A549 (cell line): ENCODE data around the gene MARK1. TPM values are rescaled to one million over a fixed set of nuclear protein-coding genes. Genes with fewer than 3 reads are reported as not detected.

Source experiments
- ATAC-seq, 2 experiments: fragments of 200-7000 bp in 1 of 2; fragments of >200 bp in 1 of 2; cut with Nextera tagmentation in 1 of 2; cut with Tn5 transposase in 1 of 2; 3 replicates each; pipeline versions ENCODE4 v1.8.0 to v1.9.1; 2018 to 2020; ENCODE audit warnings: mild to moderate bottlenecking in 1 of 2, moderate library complexity in 1 of 2
- CTCF ChIA-PET: fragments of 300-600 bp; sonication (Branson Sonifier 250); formaldehyde crosslinking; extraction: SDS; loops from one replicate; lab custom pipeline; 2021; ENCODE audit warnings: antibody characterized with exemption, inconsistent platforms; lab: Yijun Ruan, JAX
- POLR2A ChIA-PET: fragments of 350-600 bp; formaldehyde crosslinking; extraction: SDS; loops from one replicate; lab custom pipeline; 2021; ENCODE audit warnings: antibody characterized with exemption, inconsistent platforms; lab: Yijun Ruan, JAX
- DNase-seq, 2 experiments: peaks; one replicate each; pipeline versions ENCODE4 v3.0.0 to v3.0.0-alpha.2; 2011 to 2016; ENCODE audit warnings: low read depth in 1 of 2, low spot score in 1 of 2
- FAIRE-seq: peaks from 2 replicates; lab custom pipeline; 2011; peaks lifted over from hg19 to GRCh38; lab: Jason Lieb, UNC
- H3K27ac ChIP-seq, 2 experiments: fragments of >200 bp; sonication (Bioruptor Twin); formaldehyde crosslinking; 3 replicates each; pipeline ENCODE4 v1.5.1; 2016 to 2017
- H3K4me1 ChIP-seq: fragments of >200 bp; sonication (Bioruptor Twin); formaldehyde crosslinking; 3 replicates; pipeline ENCODE4 v1.6.1; 2016
- H3K4me2 ChIP-seq: fragments of >200 bp; sonication (Bioruptor Twin); formaldehyde crosslinking; 3 replicates; pipeline ENCODE4 v1.6.1; 2016
- H3K4me3 ChIP-seq: fragments of >200 bp; sonication (Bioruptor Twin); formaldehyde crosslinking; 3 replicates; pipeline ENCODE4 v1.5.1; 2016
- H3K9me3 ChIP-seq: fragments of >200 bp; sonication (Bioruptor Twin); formaldehyde crosslinking; 3 replicates; pipeline ENCODE4 v1.6.1; 2016
- BHLHE40 ChIP-seq: IDR thresholded peaks from 2 replicates; pipeline ENCODE4 v1.6.1; 2012; ENCODE audit warnings: low read depth, low read length, inconsistent platforms
- CBX2 ChIP-seq: fragments of 200-600 bp; sonication (generic); IDR thresholded peaks from 2 replicates; pipeline ENCODE4 v1.6.1; 2016; ENCODE audit warnings: low read depth, mild to moderate bottlenecking, borderline replicate concordance
- CBX8 ChIP-seq: fragments of 200-600 bp; sonication (generic); IDR thresholded peaks from 2 replicates; pipeline ENCODE4 v1.6.1; 2016
- CHD4 ChIP-seq: fragments of 200-600 bp; sonication (generic); IDR thresholded peaks from 2 replicates; pipeline ENCODE4 v1.6.1; 2016; ENCODE audit warnings: antibody characterized with exemption, mild to moderate bottlenecking, borderline replicate concordance
- CTCF ChIP-seq: fragments of >200 bp; sonication (Bioruptor Twin); formaldehyde crosslinking; IDR thresholded peaks from 3 replicates; pipeline ENCODE4 v1.5.1; 2016
- E2F6 ChIP-seq: IDR thresholded peaks from 2 replicates; pipeline ENCODE4 v1.6.1; 2012; ENCODE audit warnings: low read depth, borderline replicate concordance
- EHF ChIP-seq: fragments of 250-450 bp; sonication (Bioruptor Pico); IDR thresholded peaks from 2 replicates; pipeline ENCODE4 v1.5.0; 2020; ENCODE audit warnings: mild to moderate bottlenecking
- ELK1 ChIP-seq: fragments of 150-350 bp; IDR thresholded peaks from 2 replicates; pipeline ENCODE4 v1.6.1; 2014; ENCODE audit warnings: low read depth, mild to moderate bottlenecking, low read length
- ESRRA ChIP-seq: fragments of 150-350 bp; IDR thresholded peaks from 2 replicates; pipeline ENCODE4 v1.6.1; 2014; ENCODE audit warnings: mild to moderate bottlenecking, low read length, borderline replicate concordance
- FOSL2 ChIP-seq, 2 experiments: fragments of 450-650 bp in 1 of 2; fragments of >200 bp in 1 of 2; sonication (Bioruptor Twin) in 1 of 2; formaldehyde crosslinking; IDR thresholded peaks; 2 replicates each; pipeline versions ENCODE4 v1.5.0 to v1.6.1; 2016 to 2020; ENCODE audit warnings: mild to moderate bottlenecking in 1 of 2, moderate library complexity in 1 of 2
- FOXS1 ChIP-seq: fragments of 250-450 bp; sonication (Bioruptor Pico); IDR thresholded peaks from 2 replicates; pipeline ENCODE4 v1.5.0; 2020; ENCODE audit warnings: mild to moderate bottlenecking, moderate library complexity
- HDAC2 ChIP-seq: fragments of 200-600 bp; sonication (generic); IDR thresholded peaks from 2 replicates; pipeline ENCODE4 v1.6.1; 2016
- HEYL ChIP-seq: fragments of 250-450 bp; sonication (Bioruptor Pico); IDR thresholded peaks from 2 replicates; pipeline ENCODE4 v1.8.0; 2021; ENCODE audit warnings: mild to moderate bottlenecking, moderate library complexity
- HOXA7 ChIP-seq: fragments of 250-450 bp; sonication (Bioruptor Pico); IDR thresholded peaks from 2 replicates; pipeline ENCODE4 v1.5.0; 2020; ENCODE audit warnings: mild to moderate bottlenecking, moderate library complexity
- JUN ChIP-seq, 2 experiments: fragments of >200 bp; sonication (Bioruptor Twin); formaldehyde crosslinking; IDR thresholded peaks; 2 replicates in 1 of 2; 3 replicates in 1 of 2; pipeline ENCODE4 v1.6.1; 2016 to 2017
- JUNB ChIP-seq: fragments of >200 bp; sonication (Bioruptor Twin); formaldehyde crosslinking; IDR thresholded peaks from 2 replicates; pipeline ENCODE4 v1.6.1; 2016
- KDM1A ChIP-seq: fragments of 200-600 bp; sonication (generic); IDR thresholded peaks from 2 replicates; pipeline ENCODE4 v1.6.1; 2016; ENCODE audit warnings: low read depth, mild to moderate bottlenecking
- KDM5A ChIP-seq: fragments of 200-600 bp; sonication (generic); IDR thresholded peaks from 2 replicates; pipeline ENCODE4 v1.6.1; 2016; ENCODE audit warnings: antibody characterized with exemption, mild to moderate bottlenecking
- MAZ ChIP-seq: fragments of 150-350 bp; IDR thresholded peaks from 2 replicates; pipeline ENCODE4 v1.6.1; 2014; ENCODE audit warnings: antibody characterized with exemption, low read depth, low read length, borderline replicate concordance
- MYC ChIP-seq: IDR thresholded peaks from 2 replicates; pipeline ENCODE4 v1.6.1; 2012; ENCODE audit warnings: mild to moderate bottlenecking, inconsistent platforms, low read length, improper control_type of control experiment, borderline replicate concordance
- NPAS2 ChIP-seq: fragments of 250-450 bp; sonication (Bioruptor Pico); IDR thresholded peaks from 2 replicates; pipeline ENCODE4 v1.8.0; 2022; ENCODE audit warnings: mild to moderate bottlenecking, moderate library complexity, borderline replicate concordance
- NR3C1 ChIP-seq: fragments of >200 bp; sonication (Bioruptor Twin); formaldehyde crosslinking; IDR thresholded peaks from 3 replicates; pipeline ENCODE4 v1.6.1; 2017
- PBX3 ChIP-seq: IDR thresholded peaks from 2 replicates; pipeline ENCODE4 v1.6.1; 2012
- PHF8 ChIP-seq: fragments of 200-600 bp; sonication (generic); IDR thresholded peaks from 2 replicates; pipeline ENCODE4 v1.6.1; 2016; ENCODE audit warnings: low read depth, mild to moderate bottlenecking, antibody characterized with exemption, moderate library complexity, borderline replicate concordance
- POLR2AphosphoS2 ChIP-seq: conservative IDR thresholded peaks from 2 replicates; pipeline ENCODE4 v1.6.1; 2012; ENCODE audit warnings: low read length, improper control_type of control experiment, inconsistent platforms
- RNF2 ChIP-seq: fragments of 200-600 bp; sonication (generic); IDR thresholded peaks from 2 replicates; pipeline ENCODE4 v1.6.1; 2016; ENCODE audit warnings: low read depth, mild to moderate bottlenecking, antibody characterized with exemption, moderate library complexity, borderline replicate concordance
- SMC3 ChIP-seq: fragments of >200 bp; sonication (Bioruptor Twin); formaldehyde crosslinking; IDR thresholded peaks from 3 replicates; pipeline ENCODE4 v1.6.1; 2018; ENCODE audit warnings: inconsistent platforms
- SREBF2 ChIP-seq: fragments of 450-650 bp; IDR thresholded peaks from 2 replicates; pipeline ENCODE4 v1.6.1; 2014; ENCODE audit warnings: mild to moderate bottlenecking, moderate library complexity
- ZC3H11A ChIP-seq: fragments of 450-650 bp; IDR thresholded peaks from 2 replicates; pipeline ENCODE4 v1.6.1; 2014; ENCODE audit warnings: antibody characterized with exemption, mild to moderate bottlenecking
- ZSCAN20 ChIP-seq: fragments of 250-450 bp; sonication (Bioruptor Pico); IDR thresholded peaks from 2 replicates; pipeline ENCODE4 v1.8.0; 2022; ENCODE audit warnings: mild to moderate bottlenecking, moderate library complexity
- WGBS: methylation state at CpG from one replicate; pipeline ENCODE4 v1.1.6; 2017; ENCODE audit errors: missing lambda C conversion rate; 5-methylcytosine and 5-hydroxymethylcytosine counted together
- polyA plus RNA-seq, 4 experiments: library from polyadenylated mRNA; depleted of rRNA in 3 of 4; stranded (reverse); fragments of >200 nt; fragmentation: RNase III in 1 of 4; extraction: RNeasy Plus Mini Kit Qiagen cat#74134 plus additional on column Dnase treatment in 1 of 4; gene quantifications; 2 replicates in 3 of 4; 3 replicates in 1 of 4; pipeline ENCODE4 v1.2.3, GENCODE V29; 2011 to 2017

Gene MARK1
- polyA plus RNA-seq, 2 of the 4 experiments (the other 2 are of a cell fraction) = 0.03 to 0.05 TPM

- CTCF ChIA-PET = no interaction called here
- 23% methylated on average over 1 of the region's 1 CpG for WGBS
- FAIRE-seq = no peak
- no peak overlapping the region for H3K4me3 ChIP-seq
- no peak for ATAC-seq
- H3K9me3 ChIP-seq = no peaks in the 10 kb centered on the region
- POLR2A ChIA-PET = no interaction called here
- TF ChIP-seq ZC3H11A = no peak
- TF ChIP-seq CBX2 = no peak
- TF ChIP-seq CHD4 = no peak
- no peak for TF ChIP-seq FOSL2 (IDR thresholded peaks at IDR 0.05)
- no peak for TF ChIP-seq FOSL2 (CRISPR knock-in tag; IDR thresholded peaks at IDR 0.05)
- TF ChIP-seq RNF2 = no peak
- TF ChIP-seq CBX8 = no peak
- no peak for TF ChIP-seq FOXS1 (CRISPR knock-in tag)
- TF ChIP-seq JUN (IDR thresholded peaks at IDR 0.05) = no peak
- no peak for TF ChIP-seq EHF (CRISPR knock-in tag)
- no peak for TF ChIP-seq MYC
- no peak for TF ChIP-seq KDM5A
- no peak for TF ChIP-seq E2F6
- TF ChIP-seq SREBF2 = no peak
- no peak for TF ChIP-seq NPAS2
- no peak for TF ChIP-seq HEYL
- H3K4me2 ChIP-seq = no peak overlapping the region
- no peak for DNase-seq
- no peaks in the 10 kb centered on the region for H3K4me1 ChIP-seq
- H3K27ac ChIP-seq = no peak overlapping the region
Observed at GRCh38 chr1:220500372-220500771, 27.6 kb upstream of the MARK1 start.

GRCh38 chr1:220504329-220504728 lies 23.6 kb upstream of the MARK1 start:
- DNase-seq = no peak
- ChIA-PET CTCF (no interaction called here), POLR2A (no interaction called here)
- FAIRE-seq = no peak
- TF ChIP-seq FOXS1 (CRISPR knock-in tag) (no peak), PHF8 (no peak), JUNB (no peak), CTCF (no peak), HOXA7 (CRISPR knock-in tag) (no peak), ESRRA (no peak), POLR2AphosphoS2 (no peak), KDM1A (no peak)
- Histone ChIP-seq H3K9me3 (no peaks in the 10 kb centered on the region), H3K4me3 (no peak overlapping the region), H3K27ac (no peak overlapping the region), H3K4me2 (no peak overlapping the region), H3K4me1 (no peaks in the 10 kb centered on the region)
- 21% methylated on average over 5 of the region's 5 CpGs for WGBS
- ATAC-seq = no peak

- POLR2A ChIA-PET = no interaction called here
- TF ChIP-seq POLR2AphosphoS2 = no peak
- no peak for TF ChIP-seq CBX2
- no peak for TF ChIP-seq HDAC2
- TF ChIP-seq BHLHE40 = no peak
- no peak for TF ChIP-seq CBX8
- no peak for TF ChIP-seq JUNB
- TF ChIP-seq ELK1 = no peak
- no peak for TF ChIP-seq KDM5A
- no peak for TF ChIP-seq FOSL2 (IDR thresholded peaks at IDR 0.05)
- TF ChIP-seq FOSL2 (CRISPR knock-in tag; IDR thresholded peaks at IDR 0.05) = no peak
- TF ChIP-seq NR3C1 = no peak
- no peak for TF ChIP-seq CHD4
- no peak for TF ChIP-seq SREBF2
- TF ChIP-seq MAZ = no peak
- TF ChIP-seq PBX3 = no peak
- TF ChIP-seq SMC3 = no peak
- no peak for TF ChIP-seq ZSCAN20 (CRISPR knock-in tag)
- TF ChIP-seq ESRRA = no peak
Observed at GRCh38 chr1:220507085-220507484, 20.9 kb upstream of the MARK1 start.

More at GRCh38 chr1:220507085-220507484, 20.9 kb upstream of the MARK1 start:
- Histone ChIP-seq H3K27ac (no peak overlapping the region), H3K9me3 (no peaks in the 10 kb centered on the region), H3K4me3 (no peak overlapping the region), H3K4me1 (no peaks in the 10 kb centered on the region), H3K4me2 (no peak overlapping the region)
- no peak for DNase-seq
- FAIRE-seq = no peak
- CTCF ChIA-PET = no interaction called here
- ATAC-seq = no peak
- WGBS = 18% methylated on average over 5 of the region's 5 CpGs
